GM12878 (cell line): Measurements from ENCODE around the gene PIK3R5. TPM values are rescaled to one million over a fixed set of nuclear protein-coding genes. Genes with fewer than 3 reads are reported as not detected.

ENCODE experiments used
- ATF2 ChIP-seq: IDR thresholded peaks from 2 replicates; pipeline ENCODE4 v1.6.1; 2012; ENCODE audit warnings: low read length, inconsistent platforms
- BACH1 ChIP-seq: fragments of 450-650 bp; IDR thresholded peaks from 2 replicates; pipeline ENCODE4 v1.6.1; 2017; ENCODE audit warnings: mild to moderate bottlenecking, borderline replicate concordance
- CBFB ChIP-seq: IDR thresholded peaks from 2 replicates; pipeline ENCODE4 v1.6.1; 2016; ENCODE audit warnings: antibody characterized with exemption, low read depth
- CBX5 ChIP-seq: sonication (generic); IDR thresholded peaks from 2 replicates; pipeline ENCODE4 v1.6.1; 2016; ENCODE audit warnings: low read depth, moderate library complexity, mild to moderate bottlenecking, inconsistent platforms
- DPF2 ChIP-seq: fragments of 450-650 bp; IDR thresholded peaks from 2 replicates; pipeline ENCODE4 v1.6.1; 2017; ENCODE audit warnings: mild to moderate bottlenecking
- E2F8 ChIP-seq: fragments of 450-650 bp; IDR thresholded peaks from 2 replicates; pipeline ENCODE4 v1.6.1; 2018; ENCODE audit warnings: mild to moderate bottlenecking, low read depth, moderate library complexity; ENCODE audit not compliant: partially characterized antibody
- EED ChIP-seq: sonication (generic); IDR thresholded peaks from 2 replicates; pipeline ENCODE4 v1.6.1; 2016; ENCODE audit warnings: antibody characterized with exemption, low read depth
- ELK1 ChIP-seq: IDR thresholded peaks from 2 replicates; pipeline ENCODE4 v1.6.1; 2012; ENCODE audit warnings: low read depth, low read length, improper control_type of control experiment
- HCFC1 ChIP-seq: fragments of 150-350 bp; IDR thresholded peaks from 2 replicates; pipeline ENCODE4 v1.6.1; 2014; ENCODE audit warnings: low read length
- HDAC6 ChIP-seq: fragments of 200-600 bp; sonication (generic); IDR thresholded peaks from one replicate; pipeline ENCODE4 v1.8.0; 2017; ENCODE audit warnings: antibody characterized with exemption; ENCODE audit not compliant: unreplicated experiment
- KDM1A ChIP-seq: fragments of 200-600 bp; sonication (generic); IDR thresholded peaks from 2 replicates; pipeline ENCODE4 v1.6.1; 2016; ENCODE audit warnings: borderline replicate concordance
- NR2C1 ChIP-seq: fragments of 450-650 bp; IDR thresholded peaks from 2 replicates; pipeline ENCODE4 v1.6.1; 2017; ENCODE audit warnings: antibody characterized with exemption, mild to moderate bottlenecking, moderate library complexity
- PRDM15 ChIP-seq: fragments of 450-650 bp; formaldehyde crosslinking; IDR thresholded peaks from 2 replicates; pipeline ENCODE4 v1.4.0; 2020; ENCODE audit warnings: mild to moderate bottlenecking, moderate library complexity
- RFX5 ChIP-seq: IDR thresholded peaks from 2 replicates; pipeline ENCODE4 v1.6.1; 2011; ENCODE audit warnings: low read depth, low read length, improper control_type of control experiment
- SMARCA5 ChIP-seq: fragments of 450-650 bp; IDR thresholded peaks from 2 replicates; pipeline ENCODE4 v1.6.1; 2017; ENCODE audit warnings: mild to moderate bottlenecking
- TARDBP ChIP-seq: IDR thresholded peaks from 2 replicates; pipeline ENCODE4 v1.6.1; 2016; ENCODE audit warnings: borderline replicate concordance
- ZBTB40 ChIP-seq: fragments of 450-650 bp; IDR thresholded peaks from 2 replicates; pipeline ENCODE4 v1.6.1; 2016; ENCODE audit warnings: mild to moderate bottlenecking, moderate library complexity, borderline replicate concordance
- polyA plus RNA-seq, 11 experiments: library from polyadenylated mRNA; depleted of rRNA in 4 of 11; unstranded in 6 of 11; stranded (reverse) in 5 of 11; fragments of >200 nt; fragmentation: Nextera tagmentation in 4 of 11; fragmentation: Illumina TruSeq in 1 of 11; extraction: Ambion mirVana in 4 of 11; extraction: Trizol in 1 of 11; gene quantifications; 1 replicate in 1 of 11; 2 replicates in 10 of 11; pipeline versions ENCODE4 v1.2.1 to v1.2.3, GENCODE V29; 2011 to 2016; ENCODE audit warnings: inconsistent platforms in 2 of 11, missing spikeins in 2 of 11, low read depth in 1 of 11
- total RNA-seq, 4 experiments: library from RNA; depleted of rRNA in 3 of 4; stranded (reverse); fragments of >200 nt in 3 of 4; fragmentation: Illumina TruSeq in 1 of 4; extraction: Trizol in 1 of 4; gene quantifications; 2 replicates each; pipeline versions ENCODE4 v1.2.1 to v1.2.3, GENCODE V29; 2013 to 2021

PIK3R5 gene
- total and polyA plus RNA-seq, 10 of the 15 experiments (the other 5 are each of a cell fraction or from before 2014, with no cell fraction given), result 9.5 to 50.8 (median 35.5) TPM

GRCh38 chr17:8894673-8895578 is 70.6 kb downstream of the PIK3R5 start (continued):
- TF ChIP-seq E2F8 (peak; percentile 20), KDM1A (no peak), ATF2 (no peak), HCFC1 (no peak), NR2C1 (no peak), PRDM15 (CRISPR knock-in tag) (no peak), SMARCA5 (no peak), RFX5 (no peak), DPF2 (no peak), HDAC6 (no peak), CBFB (no peak), EED (no peak), CBX5 (no peak), ZBTB40 (no peak), TARDBP (0 out of 2 replicates have a peak, but pooled peaks have one; percentile 44), BACH1 (no peak), ELK1 (no peak)
